Immature natural killer cell (primary cell): ENCODE results near the gene TM9SF4. TPM values are rescaled to one million over a fixed set of nuclear protein-coding genes. Genes with fewer than 3 reads are reported as not detected.
"Not testable (repeated sequence)": the region's sequence is repeated elsewhere in the genome, so short reads cannot be mapped to it uniquely, and the experiment has no call there.

Experiments
- DNase-seq, 3 donors: peaks; one replicate each; pipeline ENCODE4 v3.0.0; 2022; ENCODE audit warnings: mixed read lengths in 1 of 3
- H3K27ac Mint-ChIP-seq, 6 donors: one replicate each; pipeline ENCODE4 v1.8.0; 2020; ENCODE audit warnings: mixed read lengths in 6 of 6, mild to moderate bottlenecking in 5 of 6, inconsistent platforms in 4 of 6, moderate library complexity in 3 of 6
- H3K27me3 Mint-ChIP-seq, 3 donors: one replicate each; pipeline ENCODE4 v1.8.0; 2020 to 2021; ENCODE audit warnings: low read depth in 3 of 3, mild to moderate bottlenecking in 3 of 3, mixed read lengths in 3 of 3, moderate library complexity in 3 of 3, inconsistent platforms in 1 of 3
- H3K36me3 Mint-ChIP-seq, 3 donors: one replicate each; pipeline ENCODE4 v1.8.0; 2020; ENCODE audit warnings: mixed read lengths in 3 of 3, inconsistent platforms in 2 of 3, mild to moderate bottlenecking in 2 of 3
- H3K4me1 Mint-ChIP-seq, 2 donors: one replicate each; pipeline ENCODE4 v1.8.0; 2020; ENCODE audit warnings: inconsistent platforms in 2 of 2, mild to moderate bottlenecking in 2 of 2, mixed read lengths in 2 of 2, moderate library complexity in 1 of 2
- H3K4me3 Mint-ChIP-seq, 5 donors: one replicate each; pipeline ENCODE4 v1.8.0; 2020; ENCODE audit warnings: mild to moderate bottlenecking in 5 of 5, mixed read lengths in 5 of 5, inconsistent platforms in 3 of 5, moderate library complexity in 3 of 5
- H3K9me3 Mint-ChIP-seq, 6 donors: one replicate each; pipeline ENCODE4 v1.8.0; 2020; ENCODE audit warnings: mild to moderate bottlenecking in 6 of 6, mixed read lengths in 6 of 6, inconsistent platforms in 4 of 6, moderate library complexity in 3 of 6
- polyA plus RNA-seq, 3 donors: library from polyadenylated mRNA; unstranded; fragments of 300-500 nt; fragmentation: Illumina TruSeq; gene quantifications; one replicate each; pipeline ENCODE4 v1.2.3, GENCODE V29; 2021

TM9SF4 gene
- polyA plus RNA-seq, 3 donors from 2014 or later, result 22.0 to 42.9 (median 38.5) TPM

GRCh38 chr20:32188376-32189122 is 79.0 kb downstream of the TM9SF4 start:
- peaks cover 0 to 4% (median 2%) of the 10 kb centered on the region in 3 donors for H3K27me3 Mint-ChIP-seq
- H3K27ac Mint-ChIP-seq, result peak overlapping the region; percentile 8 to 87 (median 42)
- no peaks in the 10 kb centered on the region for H3K9me3 Mint-ChIP-seq
- H3K36me3 Mint-ChIP-seq, result peaks cover 0 to under 1% (median 0%) of the 10 kb centered on the region in 3 donors
- H3K4me1 Mint-ChIP-seq, result peaks cover 15 to 22% of the 10 kb centered on the region in 2 donors
- H3K4me3 Mint-ChIP-seq, result peak overlapping the region; percentile 73 to 87 (median 83)
- no peak for DNase-seq

DNA sequence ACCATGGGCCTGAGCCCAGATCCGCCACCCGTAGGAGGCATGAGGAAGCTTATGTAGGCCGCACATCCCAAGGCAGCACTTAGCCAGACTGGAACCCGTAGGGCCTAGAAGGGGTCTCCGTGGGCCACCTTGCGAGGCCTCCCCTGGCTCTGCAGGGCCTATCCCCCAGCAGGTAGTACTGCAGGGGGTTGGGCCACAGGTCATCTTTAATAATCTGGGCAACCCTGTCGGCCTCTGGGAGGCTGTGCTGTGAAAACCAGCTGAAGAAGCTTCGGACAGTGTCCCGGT is 79.6 kb downstream of the TM9SF4 start:
- peak overlapping the region in 2 of 6 donors; percentile 8 to 87 for H3K27ac Mint-ChIP-seq
- H3K4me3 Mint-ChIP-seq, result peak overlapping the region; percentile 74 to 87 (median 83)
- peaks cover 0 to 4% (median 2%) of the 10 kb centered on the region in 3 donors for H3K27me3 Mint-ChIP-seq
- H3K4me1 Mint-ChIP-seq, result peaks cover 16 to 22% of the 10 kb centered on the region in 2 donors
- DNase-seq, result no peak
- H3K9me3 Mint-ChIP-seq, result no peaks in the 10 kb centered on the region
- peaks cover 0 to 5% (median 0%) of the 10 kb centered on the region in 3 donors for H3K36me3 Mint-ChIP-seq

DNA sequence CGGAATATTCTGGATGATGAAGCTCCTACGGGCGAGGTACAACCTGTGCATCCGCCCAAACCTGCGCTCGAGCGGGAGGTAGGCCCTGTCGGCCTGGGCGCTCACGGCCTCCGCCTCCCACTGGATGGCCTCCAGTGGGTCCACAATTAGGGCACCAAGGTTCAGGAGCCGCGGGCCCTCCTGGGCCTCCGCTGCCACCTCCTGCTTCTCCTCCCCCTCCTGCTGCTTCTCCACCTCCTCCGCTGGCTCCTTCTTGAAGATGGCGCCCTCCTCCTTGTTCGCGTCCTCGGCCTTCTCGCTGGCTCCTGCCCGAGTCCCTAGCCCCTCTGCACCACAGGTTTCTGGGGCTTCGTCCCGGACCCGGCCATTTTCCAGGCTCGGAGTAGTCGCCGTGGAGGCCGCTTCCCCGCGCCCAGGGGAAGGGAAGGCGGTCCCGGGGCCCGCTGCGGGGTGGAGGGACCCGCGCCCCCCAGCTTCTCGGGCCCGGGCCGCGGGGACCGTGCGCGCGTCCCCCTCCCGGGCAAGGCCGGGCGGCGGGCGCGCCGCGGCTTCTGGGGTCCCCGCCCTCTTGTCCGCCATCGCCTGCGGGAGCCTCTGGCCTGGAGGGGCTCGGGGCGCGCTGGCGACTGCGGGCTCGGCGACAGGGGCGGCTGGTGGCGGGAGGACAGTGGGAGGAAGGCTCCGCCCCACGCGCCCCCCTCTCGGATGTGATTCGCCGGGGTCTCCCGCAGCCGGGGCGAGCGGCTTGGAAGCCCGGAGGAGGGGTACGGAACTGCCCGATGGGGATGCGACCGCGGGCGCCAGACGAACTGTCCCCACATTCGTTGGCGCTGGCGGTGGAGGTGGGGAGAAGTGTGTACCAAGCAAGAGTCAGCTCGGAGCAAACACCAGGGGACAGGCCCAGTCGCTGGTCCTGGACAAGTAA is 80.4 kb downstream of the TM9SF4 start:
- Mint-ChIP-seq H3K4me1 (peaks cover 18 to 22% of the 10 kb centered on the region in 2 donors), H3K4me3 (peak overlapping the region; percentile 75 to 87 (median 83)), H3K36me3 (peaks cover 0 to 9% (median 3%) of the 10 kb centered on the region in 3 donors), H3K27me3 (peaks cover 2 to 4% (median 2%) of the 10 kb centered on the region in 3 donors), H3K9me3 (no peaks in the 10 kb centered on the region), H3K27ac (peak overlapping the region; percentile 58 to 85 (median 80))
- peak; percentile 55 to 63 (median 56) for DNase-seq

DNA sequence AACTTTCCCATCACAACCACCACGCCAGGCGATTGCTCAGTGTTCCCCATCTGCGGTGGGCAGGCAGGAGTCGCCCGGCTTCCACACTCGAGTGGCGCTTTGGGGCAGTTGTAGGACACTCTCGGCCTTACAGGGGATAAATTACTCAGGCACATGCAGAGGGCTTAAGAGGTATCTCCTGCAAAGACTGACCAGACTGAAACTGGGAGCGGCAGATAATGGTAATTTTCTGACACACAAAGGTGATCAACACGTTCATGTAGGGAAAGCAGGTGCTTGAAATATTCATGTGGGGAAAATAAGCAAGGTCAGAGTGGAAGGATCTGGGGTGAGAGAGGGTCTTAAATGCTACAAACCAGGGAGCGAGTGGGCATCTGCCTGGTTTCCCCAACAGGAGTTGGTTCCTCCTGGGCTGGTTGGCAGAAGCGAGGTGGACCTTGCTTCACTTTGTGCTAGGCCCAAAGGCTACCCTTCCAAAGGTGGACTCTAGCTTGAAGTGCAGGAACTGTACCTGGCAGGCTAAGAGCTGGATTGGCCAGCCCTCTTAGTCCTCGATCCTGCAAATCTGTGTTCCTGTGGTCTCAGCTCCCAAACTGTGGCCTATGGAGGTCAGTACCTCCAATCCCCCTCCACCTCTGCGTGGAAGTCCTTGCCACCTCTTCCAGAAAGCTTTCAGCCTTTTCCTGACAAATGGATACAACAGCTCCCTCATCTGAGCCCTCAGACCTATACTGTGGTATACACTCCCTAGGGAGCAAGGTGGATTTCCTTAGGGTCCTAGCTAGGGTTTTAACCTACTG is 81.3 kb downstream of the TM9SF4 start:
- peak overlapping the region; percentile 75 to 86 (median 83) for H3K4me3 Mint-ChIP-seq
- H3K36me3 Mint-ChIP-seq, result peaks cover 0 to 18% (median 3%) of the 10 kb centered on the region in 3 donors
- H3K27me3 Mint-ChIP-seq, result peaks cover 2 to 4% (median 2%) of the 10 kb centered on the region in 3 donors
- H3K4me1 Mint-ChIP-seq, result peaks cover 18 to 22% of the 10 kb centered on the region in 2 donors
- no peak for DNase-seq
- H3K27ac Mint-ChIP-seq, result peak overlapping the region; percentile 58 to 85 (median 78)
- H3K9me3 Mint-ChIP-seq, result no peaks in the 10 kb centered on the region

GRCh38 chr20:32191422-32191821 is 81.9 kb downstream of the TM9SF4 start:
- Mint-ChIP-seq H3K4me1 (peaks cover 18 to 22% of the 10 kb centered on the region in 2 donors), H3K27me3 (peaks cover 2 to 4% (median 2%) of the 10 kb centered on the region in 3 donors), H3K36me3 (peaks cover 0 to 24% (median 3%) of the 10 kb centered on the region in 3 donors), H3K4me3 (peak overlapping the region in 4 of 5 donors; percentile 75 to 86 (median 83)), H3K27ac (peak overlapping the region in 2 of 6 donors; percentile 34 to 78), H3K9me3 (no peaks in the 10 kb centered on the region)
- DNase-seq, result no peak

DNA sequence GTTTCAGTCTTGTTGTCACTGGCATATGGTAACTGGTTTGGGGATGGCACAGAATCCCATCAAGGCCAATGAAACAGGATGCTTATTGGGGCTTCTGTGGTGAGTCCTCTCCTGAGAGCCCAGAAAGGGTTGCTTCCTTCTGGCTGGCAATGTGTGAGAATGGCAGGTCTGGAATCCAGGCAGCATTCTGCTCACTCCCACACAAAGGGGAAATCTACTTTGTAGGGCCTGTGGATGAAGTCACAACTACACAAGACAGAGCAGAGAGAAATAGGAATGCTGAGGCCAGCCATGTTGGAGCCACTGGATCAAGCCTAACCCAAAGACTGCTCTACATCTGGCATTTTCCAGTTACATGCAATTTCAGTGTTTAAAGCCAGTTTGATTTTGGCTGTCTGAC is 82.4 kb downstream of the TM9SF4 start:
- Mint-ChIP-seq H3K4me3 (no peak overlapping the region), H3K27me3 (peaks cover 2 to 4% (median 2%) of the 10 kb centered on the region in 3 donors), H3K27ac (peak overlapping the region in 2 of 6 donors; percentile 31 to 58), H3K4me1 (peaks cover 18 to 22% of the 10 kb centered on the region in 2 donors), H3K36me3 (peaks cover 0 to 24% (median 3%) of the 10 kb centered on the region in 3 donors), H3K9me3 (no peaks in the 10 kb centered on the region)
- no peak for DNase-seq

DNA sequence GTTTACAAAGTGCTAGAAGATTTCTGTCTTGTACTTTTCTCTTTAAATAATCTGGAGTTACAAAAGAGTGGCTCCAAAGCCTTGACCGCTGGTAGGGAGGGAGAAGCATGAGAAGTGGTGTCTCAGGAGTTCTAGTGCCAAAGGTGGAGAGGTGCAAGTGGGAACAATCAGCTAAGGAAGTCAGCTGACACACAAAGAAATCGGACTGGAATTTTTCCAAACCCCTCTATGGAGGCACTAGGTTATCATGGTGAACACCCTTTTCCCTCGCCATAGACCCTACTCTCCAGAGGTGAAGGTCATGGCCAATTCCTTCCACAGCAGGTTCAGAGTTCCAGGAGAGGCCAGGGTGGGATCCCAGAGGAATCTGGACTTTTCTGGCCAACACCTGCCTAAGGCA is 83.2 kb downstream of the TM9SF4 start:
- Mint-ChIP-seq H3K9me3 (no peaks in the 10 kb centered on the region), H3K4me1 (peaks cover 18 to 22% of the 10 kb centered on the region in 2 donors), H3K27ac (peak overlapping the region in 1 of 6 donors; percentile 39), H3K4me3 (no peak overlapping the region), H3K36me3 (peaks cover 0 to 28% (median 5%) of the 10 kb centered on the region in 3 donors), H3K27me3 (peaks cover 1 to 2% (median 2%) of the 10 kb centered on the region in 3 donors)
- DNase-seq, result no peak

GRCh38 chr20:32193336-32193735 is 83.8 kb downstream of the TM9SF4 start:
- not testable (repeated sequence) for H3K27me3 Mint-ChIP-seq, DNase-seq, H3K4me3 Mint-ChIP-seq, H3K9me3 Mint-ChIP-seq
- peaks cover 0 to 32% (median 9%) of the 10 kb centered on the region in 3 donors for H3K36me3 Mint-ChIP-seq
- H3K27ac Mint-ChIP-seq, result peak overlapping the region in 2 of 6 donors; percentile 9 to 34
- H3K4me1 Mint-ChIP-seq, result peaks cover 18 to 22% of the 10 kb centered on the region in 2 donors

DNA sequence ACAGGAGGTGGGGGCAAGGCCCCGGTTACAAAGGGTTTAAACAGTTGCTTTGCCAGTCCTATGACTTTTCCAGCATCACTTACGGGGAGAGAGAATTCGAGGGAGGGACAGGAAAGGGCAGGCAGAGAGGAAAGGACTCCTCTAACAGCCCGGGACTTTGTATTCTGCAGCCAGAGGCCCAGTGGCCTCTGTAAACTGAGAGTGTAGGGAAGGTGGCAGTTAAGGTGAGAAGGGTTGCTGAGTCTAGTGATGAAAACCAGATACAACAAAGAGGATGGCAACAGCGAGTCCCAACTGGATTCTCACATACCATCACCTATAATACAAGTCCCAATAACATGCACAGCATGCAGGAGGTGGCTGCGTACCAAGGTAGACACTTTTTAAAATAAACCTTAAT is 84.5 kb downstream of the TM9SF4 start:
- Mint-ChIP-seq H3K9me3 (no peaks in the 10 kb centered on the region), H3K27ac (peak overlapping the region in 1 of 6 donors; percentile 37), H3K36me3 (peaks cover 0 to 32% (median 9%) of the 10 kb centered on the region in 3 donors), H3K27me3 (peaks cover 0 to 2% (median 1%) of the 10 kb centered on the region in 3 donors), H3K4me3 (no peak overlapping the region), H3K4me1 (peaks cover 15 to 20% of the 10 kb centered on the region in 2 donors)
- no peak for DNase-seq

GRCh38 chr20:32195581-32195980 is 86.1 kb downstream of the TM9SF4 start:
- Mint-ChIP-seq H3K9me3 (no peaks in the 10 kb centered on the region), H3K27ac (peak overlapping the region in 1 of 6 donors; percentile 65), H3K4me1 (peaks cover 7 to 13% of the 10 kb centered on the region in 2 donors), H3K36me3 (peaks cover 0 to 32% (median 9%) of the 10 kb centered on the region in 3 donors), H3K27me3 (peaks cover 0 to 2% (median 0%) of the 10 kb centered on the region in 3 donors), H3K4me3 (no peak overlapping the region)
- no peak for DNase-seq

DNA sequence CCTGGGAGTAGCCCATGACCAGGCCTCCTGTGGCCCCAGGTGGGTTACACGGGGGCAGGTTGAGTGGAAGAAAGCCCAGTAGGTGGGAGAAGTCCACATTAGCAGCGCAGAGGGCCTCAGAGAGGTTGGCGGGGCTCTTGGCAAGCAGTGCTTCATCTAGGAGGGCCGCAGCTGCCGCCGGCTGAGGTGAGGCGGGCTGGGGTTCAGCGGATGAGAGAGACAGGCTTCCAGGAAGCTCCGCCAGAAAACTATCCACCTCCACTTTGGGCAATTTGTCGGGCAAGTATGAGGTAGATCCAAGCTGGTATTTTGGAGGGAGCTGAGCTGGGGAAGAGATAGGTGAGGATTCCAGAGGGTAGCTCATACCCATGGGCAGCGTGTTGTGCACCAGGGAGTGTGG is 87.1 kb downstream of the TM9SF4 start:
- H3K27me3 Mint-ChIP-seq, H3K4me1 Mint-ChIP-seq, H3K27ac Mint-ChIP-seq, H3K9me3 Mint-ChIP-seq, H3K4me3 Mint-ChIP-seq, DNase-seq: not testable (repeated sequence)
- peaks cover 0 to 32% (median 9%) of the 10 kb centered on the region in 3 donors for H3K36me3 Mint-ChIP-seq

GRCh38 chr20:32197136-32197535 is 87.6 kb downstream of the TM9SF4 start:
- DNase-seq, H3K27ac Mint-ChIP-seq, H3K4me1 Mint-ChIP-seq, H3K4me3 Mint-ChIP-seq, H3K27me3 Mint-ChIP-seq, H3K9me3 Mint-ChIP-seq: not testable (repeated sequence)
- H3K36me3 Mint-ChIP-seq, result peaks cover 0 to 32% (median 9%) of the 10 kb centered on the region in 3 donors

DNA sequence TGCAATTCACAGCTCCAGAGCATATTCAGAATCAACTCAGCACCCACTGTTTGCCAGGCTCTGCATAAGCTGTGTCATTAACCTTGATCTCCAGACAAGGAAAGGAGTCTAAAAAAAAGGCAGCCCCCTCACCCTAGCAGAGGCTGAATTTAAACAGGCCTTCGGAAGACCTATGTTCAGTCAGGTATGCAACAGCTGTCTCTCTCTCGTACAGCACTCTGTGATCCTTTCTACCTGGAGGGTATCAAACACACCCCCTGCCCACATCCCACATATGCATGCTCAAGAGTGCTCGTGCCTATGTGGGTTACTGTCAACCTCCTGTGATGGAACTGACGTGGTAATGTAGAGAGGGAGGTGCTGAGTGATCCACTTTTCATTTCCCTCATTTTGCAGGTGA is 89.5 kb downstream of the TM9SF4 start:
- no peak for DNase-seq
- peaks cover 0 to 2% (median 0%) of the 10 kb centered on the region in 3 donors for H3K27me3 Mint-ChIP-seq
- peaks cover 5 to 23% of the 10 kb centered on the region in 2 donors for H3K4me1 Mint-ChIP-seq
- no peaks in the 10 kb centered on the region for H3K9me3 Mint-ChIP-seq
- H3K36me3 Mint-ChIP-seq, result peaks cover 0 to 27% (median 9%) of the 10 kb centered on the region in 3 donors
- H3K27ac Mint-ChIP-seq, result peak overlapping the region in 2 of 6 donors; percentile 10 to 23
- H3K4me3 Mint-ChIP-seq, result no peak overlapping the region
